Astrocyte (in vitro differentiated cells and primary cell): ENCODE measurements around the gene FAM161B. TPM values are rescaled to one million over a fixed set of nuclear protein-coding genes. Genes with fewer than 3 reads are reported as not detected.
"Not testable (repeated sequence)": the region's sequence is repeated elsewhere in the genome, so short reads cannot be mapped to it uniquely, and the experiment has no call there.

ENCODE experiments used
- DNase-seq: peaks from one replicate; pipeline ENCODE4 v3.0.0-alpha.2; 2010; ENCODE audit warnings: low read depth
- FAIRE-seq: peaks from 2 replicates; lab custom pipeline; 2011; peaks lifted over from hg19 to GRCh38; lab: Jason Lieb, UNC
- H2AFZ ChIP-seq: 2 replicates; pipeline ENCODE4 v1.6.0; 2012; ENCODE audit warnings: low read depth, low read length, inconsistent platforms
- H3K27ac ChIP-seq: 2 replicates; pipeline ENCODE4 v1.5.1; 2011; ENCODE audit warnings: low read depth, low read length, inconsistent platforms
- H3K27me3 ChIP-seq: 2 replicates; pipeline ENCODE4 v1.6.0; 2011; ENCODE audit warnings: low read length, inconsistent platforms; ENCODE audit not compliant: insufficient read depth
- H3K36me3 ChIP-seq: 2 replicates; pipeline ENCODE4 v1.5.1; 2011; ENCODE audit warnings: low read length, inconsistent platforms; ENCODE audit not compliant: insufficient read depth
- H3K4me1 ChIP-seq: 2 replicates; pipeline ENCODE4 v1.5.1; 2011; ENCODE audit warnings: low read length, inconsistent platforms; ENCODE audit not compliant: insufficient read depth
- H3K4me2 ChIP-seq: 2 replicates; pipeline ENCODE4 v1.6.0; 2012; ENCODE audit warnings: low read length, inconsistent platforms
- H3K4me3 ChIP-seq: 2 replicates; pipeline ENCODE4 v1.5.1; 2011; ENCODE audit warnings: low read depth, mild to moderate bottlenecking, low read length, inconsistent platforms; ENCODE audit not compliant: insufficient read depth
- H3K79me2 ChIP-seq: 2 replicates; pipeline ENCODE4 v1.6.0; 2012; ENCODE audit warnings: mild to moderate bottlenecking, low read length, inconsistent platforms; ENCODE audit not compliant: insufficient read depth
- H3K9ac ChIP-seq: 2 replicates; pipeline ENCODE4 v1.6.0; 2012; ENCODE audit warnings: mild to moderate bottlenecking, low read length, inconsistent platforms
- H3K9me3 ChIP-seq: 2 replicates; pipeline ENCODE4 v1.5.1; 2012; ENCODE audit warnings: low read depth, mild to moderate bottlenecking, low read length, inconsistent platforms; ENCODE audit not compliant: insufficient read depth
- H4K20me1 ChIP-seq: 2 replicates; pipeline ENCODE4 v1.6.0; 2012; ENCODE audit warnings: low read length, inconsistent platforms; ENCODE audit not compliant: insufficient read depth
- H3K27ac Mint-ChIP-seq: one replicate; pipeline ENCODE4 v1.8.0; 2021; ENCODE audit warnings: mild to moderate bottlenecking, mixed read lengths; ENCODE audit not compliant: unreplicated experiment
- H3K27me3 Mint-ChIP-seq: one replicate; pipeline ENCODE4 v1.8.0; 2021; ENCODE audit warnings: low read depth, mixed read lengths; ENCODE audit not compliant: unreplicated experiment
- H3K36me3 Mint-ChIP-seq: one replicate; pipeline ENCODE4 v1.8.0; 2021; ENCODE audit warnings: low read depth, mixed read lengths; ENCODE audit not compliant: unreplicated experiment
- H3K4me1 Mint-ChIP-seq: one replicate; pipeline ENCODE4 v1.8.0; 2021; ENCODE audit warnings: low read depth, mixed read lengths; ENCODE audit not compliant: unreplicated experiment
- H3K4me3 Mint-ChIP-seq: one replicate; pipeline ENCODE4 v1.8.0; 2021; ENCODE audit warnings: mild to moderate bottlenecking, moderate library complexity, mixed read lengths; ENCODE audit not compliant: unreplicated experiment
- H3K9me3 Mint-ChIP-seq: one replicate; pipeline ENCODE4 v1.8.0; 2021; ENCODE audit warnings: mild to moderate bottlenecking, mixed read lengths; ENCODE audit not compliant: unreplicated experiment
- CTCF ChIP-seq: IDR thresholded peaks from 2 replicates; pipeline ENCODE4 v1.5.1; 2011; ENCODE audit warnings: low read depth, mild to moderate bottlenecking, inconsistent platforms, low read length, moderate library complexity; ENCODE audit not compliant: insufficient read depth
- EZH2 ChIP-seq: IDR thresholded peaks from 2 replicates; pipeline ENCODE4 v1.6.1; 2012; ENCODE audit warnings: mild to moderate bottlenecking, low read length, inconsistent platforms; ENCODE audit not compliant: insufficient read depth
- total RNA-seq: library from RNA; stranded (reverse); gene quantifications from 2 replicates; pipeline ENCODE4 v1.2.1, GENCODE V29; 2021

Gene FAM161B
- total RNA-seq, 1 donor from 2014 or later, result 2.6 TPM

GRCh38 chr14:73995977-73996378, 46.1 kb upstream of the FAM161B start:
- no peak overlapping the region for H3K4me3 Mint-ChIP-seq
- no peak for DNase-seq

GRCh38 chr14:73994926-73995325, 45.0 kb upstream of the FAM161B start:
- not testable (repeated sequence) for H3K4me1 Mint-ChIP-seq, H3K4me3 Mint-ChIP-seq, H3K79me2 ChIP-seq, DNase-seq, H3K9ac ChIP-seq, H3K4me3 ChIP-seq, FAIRE-seq, H3K4me1 ChIP-seq, H3K27ac ChIP-seq, H3K9me3 ChIP-seq, H3K27ac Mint-ChIP-seq, H3K9me3 Mint-ChIP-seq, H4K20me1 ChIP-seq, H3K36me3 ChIP-seq, H2AFZ ChIP-seq, H3K36me3 Mint-ChIP-seq, H3K27me3 ChIP-seq, H3K27me3 Mint-ChIP-seq, H3K4me2 ChIP-seq

More at GRCh38 chr14:73995977-73996378, 46.1 kb upstream of the FAM161B start:
- H3K9ac ChIP-seq, result no peak overlapping the region
- H3K4me3 ChIP-seq, result no peak overlapping the region
- H3K27me3 Mint-ChIP-seq, result peaks cover 5% of the 10 kb centered on the region
- H3K27me3 ChIP-seq, result no peaks in the 10 kb centered on the region
- FAIRE-seq, result no peak
- no peaks in the 10 kb centered on the region for H3K36me3 ChIP-seq
- no peak overlapping the region for H3K27ac Mint-ChIP-seq
- H2AFZ ChIP-seq, result no peak overlapping the region
- H4K20me1 ChIP-seq, result no peaks in the 10 kb centered on the region
- no peaks in the 10 kb centered on the region for H3K9me3 Mint-ChIP-seq
- H3K9me3 ChIP-seq, result no peaks in the 10 kb centered on the region
- H3K79me2 ChIP-seq, result no peaks in the 10 kb centered on the region
- TF ChIP-seq CTCF, result no peak
- no peak for TF ChIP-seq EZH2
- H3K27ac ChIP-seq, result no peak overlapping the region
- H3K36me3 Mint-ChIP-seq, result peaks cover 2% of the 10 kb centered on the region
- H3K4me2 ChIP-seq, result no peak overlapping the region
- peaks cover 4% of the 10 kb centered on the region for H3K4me1 Mint-ChIP-seq
- no peaks in the 10 kb centered on the region for H3K4me1 ChIP-seq

GRCh38 chr14:73991092-73991491, 41.2 kb upstream of the FAM161B start:
- H3K27me3 Mint-ChIP-seq, result no peaks in the 10 kb centered on the region
- DNase-seq (no peak), FAIRE-seq (no peak)

GRCh38 chr14:73988656-73989055, 38.8 kb upstream of the FAM161B start:
- H3K27me3 ChIP-seq, H3K4me1 ChIP-seq, H3K9me3 Mint-ChIP-seq, FAIRE-seq, H3K4me2 ChIP-seq, H4K20me1 ChIP-seq, H3K79me2 ChIP-seq, DNase-seq, H3K9me3 ChIP-seq, H2AFZ ChIP-seq, H3K9ac ChIP-seq, H3K27me3 Mint-ChIP-seq, H3K4me1 Mint-ChIP-seq, H3K4me3 ChIP-seq, H3K27ac ChIP-seq, H3K27ac Mint-ChIP-seq, H3K4me3 Mint-ChIP-seq: not testable (repeated sequence)
- H3K36me3 Mint-ChIP-seq, result peaks cover 11% of the 10 kb centered on the region
- peaks cover 13% of the 10 kb centered on the region for H3K36me3 ChIP-seq

More at GRCh38 chr14:73991092-73991491, 41.2 kb upstream of the FAM161B start:
- H4K20me1 ChIP-seq, result no peaks in the 10 kb centered on the region
- Mint-ChIP-seq H3K4me3 (no peak overlapping the region), H3K4me1 (no peaks in the 10 kb centered on the region), H3K27ac (no peak overlapping the region), H3K36me3 (peaks cover 5% of the 10 kb centered on the region), H3K9me3 (no peaks in the 10 kb centered on the region)
- no peaks in the 10 kb centered on the region for H3K27me3 ChIP-seq
- no peak overlapping the region for H3K4me3 ChIP-seq
- H3K9me3 ChIP-seq, result no peaks in the 10 kb centered on the region
- H3K4me1 ChIP-seq, result no peaks in the 10 kb centered on the region
- no peaks in the 10 kb centered on the region for H3K79me2 ChIP-seq
- no peak overlapping the region for H3K9ac ChIP-seq
- TF ChIP-seq EZH2, result no peak
- no peak for TF ChIP-seq CTCF
- H3K27ac ChIP-seq, result no peak overlapping the region
- H3K4me2 ChIP-seq, result no peak overlapping the region
- H2AFZ ChIP-seq, result no peak overlapping the region
- H3K36me3 ChIP-seq, result peaks cover 11% of the 10 kb centered on the region
